Heart left ventricle (tissue), 16 donors: ENCODE data around the gene SIAH1. TPM values are rescaled to one million over a fixed set of nuclear protein-coding genes. Genes with fewer than 3 reads are reported as not detected.

ENCODE experiments used
- ATAC-seq, 4 donors: fragments of 200-7000 bp; cut with Tn5 transposase; one replicate each; pipeline ENCODE4 v1.9.1; 2020 to 2022; ENCODE audit warnings: moderate library complexity in 4 of 4, mild to moderate bottlenecking in 3 of 4, moderate number of reproducible peaks in 1 of 4
- DNase-seq, 5 donors: peaks; one replicate each; pipeline ENCODE4 v3.0.0-alpha.2; 2020
- H3K27ac ChIP-seq, 12 donors: fragments of 200-600 bp; sonication (generic) in 4 of 12; one replicate each; pipeline versions ENCODE4 v1.5.0 to v1.8.0; 2016 to 2022; ENCODE audit warnings: mild to moderate bottlenecking in 2 of 12
- H3K27me3 ChIP-seq, 9 donors: fragments of 200-600 bp; sonication (generic) in 2 of 9; one replicate each; pipeline versions ENCODE4 v1.5.1 to v1.8.0; 2016 to 2022; ENCODE audit warnings: mild to moderate bottlenecking in 3 of 9
- H3K36me3 ChIP-seq, 9 donors: fragments of 200-600 bp; sonication (generic) in 2 of 9; one replicate each; pipeline versions ENCODE4 v1.5.0 to v1.8.0; 2018 to 2022; ENCODE audit warnings: mild to moderate bottlenecking in 2 of 9
- H3K4me1 ChIP-seq, 12 donors: fragments of 200-600 bp; sonication (generic) in 4 of 12; one replicate each; pipeline versions ENCODE4 v1.5.0 to v1.8.0; 2016 to 2022; ENCODE audit warnings: mild to moderate bottlenecking in 3 of 12
- H3K4me3 ChIP-seq, 12 donors: fragments of 200-600 bp; sonication (generic) in 4 of 12; one replicate each; pipeline versions ENCODE4 v1.5.0 to v1.8.0; 2017 to 2022; ENCODE audit warnings: mild to moderate bottlenecking in 9 of 12, moderate library complexity in 4 of 12
- H3K9me3 ChIP-seq, 12 donors: fragments of 200-600 bp; sonication (generic) in 4 of 12; one replicate each; pipeline versions ENCODE4 v1.5.0 to v1.8.0; 2016 to 2022; ENCODE audit warnings: mild to moderate bottlenecking in 1 of 12
- POLR2A ChIP-seq, 2 donors: fragments of 450-650 bp; IDR thresholded peaks; one replicate each; pipeline ENCODE4 v1.6.1; 2017; ENCODE audit warnings: antibody characterized with exemption in 2 of 2, mild to moderate bottlenecking in 2 of 2, moderate library complexity in 2 of 2
- WGBS, 4 donors: extraction: QIAGEN DNeasy Blood & Tissue Kit in 2 of 4; methylation state at CpG; one replicate each; pipeline versions ENCODE4 v1.1.5 to v1.1.7; 2013 to 2018; 5-methylcytosine and 5-hydroxymethylcytosine counted together
- intact Hi-C, 10 donors: fragments of 100-400 bp; cut with DNase I; formaldehyde crosslinking; loops; one replicate each; pipeline versions ENCODE4 v1.11.1 to v1.14.2; 2022
- polyA plus RNA-seq, 2 donors: library from polyadenylated mRNA; stranded (reverse); fragments of 200-250 nt; gene quantifications; one replicate each; pipeline ENCODE4 v1.2.3, GENCODE V29; 2013
- total RNA-seq, 9 donors: library from RNA; depleted of rRNA in 2 of 9; stranded (reverse); fragments of >200 nt in 2 of 9; fragmentation: NEBNext Ultra II Directional in 3 of 9; extraction: Animal tissue kit (Norgen Biotek cat#: 25700) in 3 of 9; gene quantifications; one replicate each; pipeline versions ENCODE4 v1.1.0 to v1.2.4, GENCODE V29; 2016 to 2023
- TF ChIP-seq, protein P1 (sequence below), 12 donors: fragments of 200-600 bp; sonication (generic) in 4 of 12; IDR thresholded peaks; one replicate each; pipeline versions ENCODE4 v1.5.0 to v1.8.0; 2018 to 2022; ENCODE audit warnings: antibody characterized with exemption in 12 of 12, mild to moderate bottlenecking in 5 of 12
- donor health status: ischemic (EF 13 %, LVEDD 7.1; RV severe dilation, severe dysfunction).
- donor health status: healthy with polysubstance abuse.
- donor health status: DM: no; HTN: yes; CAD: no.
- donor health status: DM: no; HTN: no; CAD: no.
- donor health status: ischemic (EF 25% LVEDD 6.9; RV normal size, moderate dysfunction).
- donor health status: ischemic (EF 25% LVEDD 5.7; RV mildly dilated, moderate dysfunction).
- donor health status: healthy.
- donor health status: DM: yes; HTN: yes; CAD: no.
- donor health status: ischemic (EF 35%, LVEDD 5.7; RV mildly dilated, moderate dysfunction).
- donor health status: nonischemic (EF 11% LVEDD 7.7; RV severe dilation, severe dysfunction).
- donor health status: DM: yes; HTN: yes; CAD: no.
- donor health status: PGD.
- donor health status: ischemic (EF 29% LVEDD 5.4; RV normal size, mild dysfunction).
- donor health status: nonischemic (EF 23%, LVEDD 6.1; RV moderate dilation, normal function).

The SIAH1 gene
- total and polyA plus RNA-seq, 11 donors: 10.1 to 21.5 (median 13.4) TPM

DNA sequence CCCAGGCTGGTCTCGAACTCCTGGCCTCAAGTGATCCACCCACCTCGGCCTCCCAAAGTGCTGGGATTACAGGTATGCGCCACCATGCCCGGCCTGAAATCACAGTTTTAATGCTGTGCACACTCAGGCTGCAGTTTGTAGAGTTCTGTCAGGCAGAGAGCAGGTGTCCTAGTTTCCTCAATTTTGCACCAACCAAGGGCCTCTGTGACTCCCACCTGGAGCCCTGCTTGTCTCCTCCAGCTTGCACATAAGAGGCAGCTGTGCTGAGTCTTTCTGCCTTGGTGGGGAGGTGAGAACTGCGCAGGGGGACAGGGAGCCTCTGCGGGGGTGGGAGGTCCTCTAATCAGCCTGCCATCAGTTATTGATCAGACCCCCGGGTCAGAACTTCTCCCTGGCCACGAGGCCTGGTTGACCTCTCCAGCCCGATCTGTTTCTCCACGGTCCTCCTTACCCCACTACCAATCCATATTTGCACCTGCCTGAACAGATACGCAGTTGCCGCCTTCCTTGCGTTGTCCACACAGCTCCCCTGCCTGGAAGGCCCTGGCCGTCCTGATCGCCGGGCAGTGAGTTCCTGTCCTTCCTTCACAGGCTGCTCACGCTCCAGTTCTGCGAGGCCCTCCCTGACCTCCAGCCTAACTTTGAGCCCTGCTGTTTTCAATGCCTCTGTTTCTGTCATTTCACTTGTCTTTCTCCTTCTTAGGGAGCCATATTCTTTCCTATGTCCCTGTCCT lies 48.1 kb upstream of the SIAH1 start:
- Histone ChIP-seq H3K36me3 (no peaks in the 10 kb centered on the region), H3K27me3 (no peaks in the 10 kb centered on the region), H3K4me3 (no peak overlapping the region), H3K27ac (peak overlapping the region in 1 of 12 donors; percentile 60), H3K9me3 (no peaks in the 10 kb centered on the region), H3K4me1 (peaks cover 0 to 40% (median 0%) of the 10 kb centered on the region in 12 donors)
- TF ChIP-seq, protein P1, sequence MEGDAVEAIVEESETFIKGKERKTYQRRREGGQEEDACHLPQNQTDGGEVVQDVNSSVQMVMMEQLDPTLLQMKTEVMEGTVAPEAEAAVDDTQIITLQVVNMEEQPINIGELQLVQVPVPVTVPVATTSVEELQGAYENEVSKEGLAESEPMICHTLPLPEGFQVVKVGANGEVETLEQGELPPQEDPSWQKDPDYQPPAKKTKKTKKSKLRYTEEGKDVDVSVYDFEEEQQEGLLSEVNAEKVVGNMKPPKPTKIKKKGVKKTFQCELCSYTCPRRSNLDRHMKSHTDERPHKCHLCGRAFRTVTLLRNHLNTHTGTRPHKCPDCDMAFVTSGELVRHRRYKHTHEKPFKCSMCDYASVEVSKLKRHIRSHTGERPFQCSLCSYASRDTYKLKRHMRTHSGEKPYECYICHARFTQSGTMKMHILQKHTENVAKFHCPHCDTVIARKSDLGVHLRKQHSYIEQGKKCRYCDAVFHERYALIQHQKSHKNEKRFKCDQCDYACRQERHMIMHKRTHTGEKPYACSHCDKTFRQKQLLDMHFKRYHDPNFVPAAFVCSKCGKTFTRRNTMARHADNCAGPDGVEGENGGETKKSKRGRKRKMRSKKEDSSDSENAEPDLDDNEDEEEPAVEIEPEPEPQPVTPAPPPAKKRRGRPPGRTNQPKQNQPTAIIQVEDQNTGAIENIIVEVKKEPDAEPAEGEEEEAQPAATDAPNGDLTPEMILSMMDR (IDR thresholded peaks at IDR 0.05): no peak
- TF ChIP-seq POLR2A (IDR thresholded peaks at IDR 0.05): no peak
- intact Hi-C loops: no loop called here
- ATAC-seq (no peak), DNase-seq (no peak)
- 92 to 95% (median 93%) methylated on average over 18 of the region's 18 CpGs for WGBS, 4 donors

DNA sequence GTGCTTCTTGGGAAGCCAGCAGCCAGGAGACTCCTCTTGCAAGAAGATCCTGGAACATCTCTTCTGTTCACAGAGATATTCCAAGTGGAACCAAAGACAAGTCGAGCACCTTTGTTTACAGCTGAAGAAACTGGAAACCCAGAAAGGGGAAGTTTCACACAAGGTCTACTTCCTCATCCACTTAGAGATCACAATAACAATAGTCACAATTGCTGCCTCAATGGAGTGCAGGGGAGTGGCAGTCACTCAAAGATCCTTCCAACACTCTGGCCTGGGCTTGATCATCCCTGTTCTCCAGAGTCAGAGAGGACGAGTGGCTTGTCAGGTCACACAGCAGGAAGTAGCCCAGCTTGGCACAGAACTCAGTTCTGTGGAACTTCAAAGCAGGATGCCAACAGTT lies 46.9 kb upstream of the SIAH1 start:
- ATAC-seq (peak in 3 of 4 donors; percentile 43 to 59 (median 45)), DNase-seq (no peak)
- intact Hi-C loops: no loop called here
- peak overlapping the region in 1 of 12 donors; percentile 55 for H3K27ac ChIP-seq
- H3K9me3 ChIP-seq: no peaks in the 10 kb centered on the region
- peaks cover 0 to 40% (median 0%) of the 10 kb centered on the region in 12 donors for H3K4me1 ChIP-seq
- no peaks in the 10 kb centered on the region for H3K36me3 ChIP-seq
- TF ChIP-seq, protein P1 (IDR thresholded peaks at IDR 0.05): no peak
- no peak for TF ChIP-seq POLR2A (IDR thresholded peaks at IDR 0.05)
- H3K27me3 ChIP-seq: no peaks in the 10 kb centered on the region
- WGBS, 4 donors: 19 to 30% (median 28%) methylated on average over 2 of the region's 2 CpGs
- H3K4me3 ChIP-seq: no peak overlapping the region

DNA sequence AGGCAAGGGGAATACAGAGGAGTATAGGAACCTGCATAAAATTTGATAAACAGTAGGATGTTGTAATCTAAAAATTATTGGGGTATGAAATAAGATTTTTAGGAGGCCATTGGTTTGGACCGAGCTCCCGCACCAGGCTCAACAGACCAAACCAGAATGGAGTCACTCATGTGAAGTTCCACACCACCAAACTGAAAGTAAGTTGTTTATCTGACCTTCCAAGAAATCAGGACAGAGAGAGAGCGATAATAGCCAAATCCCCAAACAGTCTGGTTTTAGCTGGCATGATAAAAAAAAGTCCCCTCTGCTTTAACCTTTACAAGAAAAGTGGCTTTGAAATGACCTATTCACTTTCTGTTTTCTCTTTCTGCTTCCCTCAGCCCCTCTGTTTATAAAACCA lies 45.7 kb upstream of the SIAH1 start:
- peaks cover 0 to 40% (median 0%) of the 10 kb centered on the region in 12 donors for H3K4me1 ChIP-seq
- TF ChIP-seq, protein P1 (IDR thresholded peaks at IDR 0.05): no peak
- TF ChIP-seq POLR2A (IDR thresholded peaks at IDR 0.05): no peak
- DNase-seq (no peak), ATAC-seq (no peak)
- H3K27ac ChIP-seq: no peak overlapping the region
- 92 to 96% (median 95%) methylated on average over 3 of the region's 3 CpGs for WGBS, 4 donors
- H3K9me3 ChIP-seq: no peaks in the 10 kb centered on the region
- no peaks in the 10 kb centered on the region for H3K36me3 ChIP-seq
- no peaks in the 10 kb centered on the region for H3K27me3 ChIP-seq
- intact Hi-C loops: no loop called here
- no peak overlapping the region for H3K4me3 ChIP-seq

DNA sequence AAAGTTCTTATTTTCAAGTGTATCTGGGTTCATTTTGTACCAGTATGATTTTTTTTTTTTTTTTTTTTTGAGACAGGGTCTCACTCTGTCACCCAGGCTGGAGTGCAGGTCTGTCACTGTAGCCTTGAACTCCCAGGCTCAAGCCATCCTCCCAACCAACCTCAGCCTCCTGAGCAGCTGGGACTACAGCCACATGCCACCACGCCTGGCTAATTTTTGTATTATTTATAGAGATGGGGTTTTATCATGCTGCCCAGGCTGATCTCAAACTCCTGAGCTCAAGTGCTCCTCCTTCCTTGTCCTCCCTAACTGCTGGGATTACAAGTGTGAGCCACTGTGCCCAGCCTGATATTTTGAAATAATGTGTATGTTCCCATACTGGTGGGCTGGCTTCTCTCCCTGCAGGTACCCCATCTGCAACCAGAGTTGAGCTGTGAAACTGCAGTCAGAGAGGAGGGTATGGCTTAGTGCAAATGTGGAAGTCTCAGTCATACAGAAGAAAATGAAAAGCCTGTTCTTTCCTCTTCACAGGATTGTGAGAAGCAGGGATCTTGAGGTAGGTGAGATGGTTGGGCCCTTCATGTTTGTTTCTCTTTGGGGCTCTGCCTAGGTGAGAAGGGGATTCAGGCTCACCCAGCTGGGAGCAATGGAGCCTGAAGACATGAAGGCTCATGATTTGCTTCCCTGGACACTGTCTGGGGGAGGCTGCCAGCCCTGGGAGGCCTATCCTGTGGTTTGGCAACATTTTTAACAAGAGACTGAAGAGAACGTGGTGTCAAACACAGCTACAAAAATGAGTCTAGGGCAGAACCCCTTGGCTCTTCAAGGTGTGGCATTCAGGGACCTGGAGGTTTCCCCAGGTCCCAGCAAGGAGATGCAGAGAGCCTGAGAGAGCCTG lies 41.3 kb upstream of the SIAH1 start:
- TF ChIP-seq POLR2A (IDR thresholded peaks at IDR 0.05): no peak
- Histone ChIP-seq H3K27ac (no peak overlapping the region), H3K4me1 (peaks cover 0 to under 1% (median 0%) of the 10 kb centered on the region in 12 donors), H3K4me3 (no peak overlapping the region), H3K9me3 (no peaks in the 10 kb centered on the region), H3K27me3 (no peaks in the 10 kb centered on the region), H3K36me3 (no peaks in the 10 kb centered on the region)
- intact Hi-C loops: no loop called here
- DNase-seq: no peak
- ATAC-seq: peak in 3 of 4 donors; percentile 26 to 54 (median 27)
- 60 to 75% (median 67%) methylated on average over 2 of the region's 2 CpGs for WGBS, 4 donors
